GM12801 (cell line): ENCODE measurements around the gene HKDC1.

Experiments used
- CTCF ChIP-seq: IDR thresholded peaks from one replicate; pipeline ENCODE4 v1.5.1; 2011; ENCODE audit warnings: control low read depth; ENCODE audit not compliant: insufficient read length; ENCODE audit errors: extremely low read depth

Gene HKDC1

GRCh38 chr10:69315100-69315542, 95.0 kb downstream of the HKDC1 start:
- no peak for TF ChIP-seq CTCF

GRCh38 chr10:69315610-69316312, 95.6 kb downstream of the HKDC1 start:
- no peak for TF ChIP-seq CTCF

GRCh38 chr10:69316313-69317059, 96.4 kb downstream of the HKDC1 start:
- no peak for TF ChIP-seq CTCF
